ENCODE results near the gene PDC.
"Not testable (repeated sequence)": the region's sequence is repeated elsewhere in the genome, so short reads cannot be mapped to it uniquely, and the experiment has no call there.

PDC gene

GRCh38 chr1:186404454-186405051 lies 56.4 kb downstream of the PDC start:
- in situ Hi-C loops (cut with HindIII; ENCODE audit: low sequenced_read_pairs), result no loop called here

- in situ Hi-C loops (cut with HindIII; ENCODE audit: low sequenced_read_pairs), result no loop called here
Measured at GRCh38 chr1:186403632-186404031, 57.3 kb downstream of the PDC start.

DNA sequence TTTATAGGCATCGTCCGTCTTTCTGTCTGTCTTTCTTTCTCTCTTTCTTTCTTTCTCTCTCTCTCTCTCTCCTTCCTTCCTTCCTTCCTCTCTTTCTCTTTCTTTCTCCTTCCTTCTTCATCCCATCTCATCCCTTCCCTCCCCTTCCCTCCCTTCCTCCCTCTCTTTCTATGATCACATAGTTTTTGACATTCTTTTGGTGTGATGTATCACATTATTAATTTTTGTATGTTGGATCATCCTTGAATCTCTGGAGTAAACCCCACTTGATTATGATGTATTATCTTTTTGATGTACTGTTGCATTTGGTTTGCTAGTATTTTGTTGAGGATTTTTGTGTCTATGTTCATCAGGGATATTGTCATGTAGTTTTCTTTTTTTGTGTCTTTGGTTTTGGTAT lies 59.5 kb downstream of the PDC start:
- in situ Hi-C loops (cut with HindIII; ENCODE audit: low sequenced_read_pairs), result not testable (repeated sequence)
